K562 (cell line): ENCODE measurements around the gene ABCC1. TPM values are rescaled to one million over a fixed set of nuclear protein-coding genes. Genes with fewer than 3 reads are reported as not detected.

ENCODE experiments used
- ATAC-seq: fragments of 200-7000 bp; cut with Tn5 transposase; 3 replicates; pipeline ENCODE4 v1.9.1; 2020; ENCODE audit warnings: moderate library complexity
- BruUV-seq: library from RNA; stranded (reverse); fragments of 400-500 nt; replicated peaks from 2 replicates; lab custom pipeline; 2021; lab: Mats Ljungman, UMichigan
- CTCF ChIA-PET: fragments of 300-600 bp; formaldehyde crosslinking; extraction: SDS; loops from one replicate; lab custom pipeline; 2021; ENCODE audit warnings: low intra/inter-chr PET ratio; lab: Yijun Ruan, JAX
- POLR2A ChIA-PET: fragments of 300-600, 350-650 bp; sonication (Branson Sonifier 250); formaldehyde crosslinking; extraction: SDS; loops from one replicate; lab custom pipeline; 2021; ENCODE audit warnings: antibody characterized with exemption, inconsistent platforms; lab: Yijun Ruan, JAX
- DNase-seq, 4 experiments: peaks; one replicate each; pipeline versions ENCODE4 v3.0.0 to v3.0.0-alpha.2; 2011 to 2018; ENCODE audit warnings: low spot score in 3 of 4, mixed read lengths in 3 of 4; ENCODE audit errors: extremely low read depth in 1 of 4
- FAIRE-seq: peaks from 2 replicates; lab custom pipeline; 2011; peaks lifted over from hg19 to GRCh38; lab: Jason Lieb, UNC
- H2AFZ ChIP-seq: 2 replicates; pipeline ENCODE4 v1.6.0; 2011; ENCODE audit warnings: low read depth, low read length, control low read depth, inconsistent platforms
- H3K27ac ChIP-seq: fragments of 200-600 bp; 3 replicates; pipeline ENCODE4 v1.8.0; 2011; ENCODE audit warnings: low read depth, mild to moderate bottlenecking, control low read depth, inconsistent platforms, low read length, moderate library complexity, mixed read lengths; ENCODE audit errors: extremely low read depth
- H3K27me3 ChIP-seq, 2 experiments: fragments of 300-600 bp in 1 of 2; 2 replicates in 1 of 2; 3 replicates in 1 of 2; pipeline versions ENCODE4 v1.6.0 to v1.8.0; 2011; ENCODE audit warnings: inconsistent platforms in 2 of 2, low read length in 2 of 2, mild to moderate bottlenecking in 1 of 2, mixed read lengths in 1 of 2, moderate library complexity in 1 of 2; ENCODE audit not compliant: control insufficient read depth in 2 of 2, insufficient read depth in 2 of 2
- H3K36me3 ChIP-seq: fragments of 300-600 bp; 3 replicates; pipeline ENCODE4 v1.8.0; 2011; ENCODE audit warnings: mild to moderate bottlenecking, low read length, inconsistent platforms; ENCODE audit not compliant: control insufficient read depth, insufficient read depth
- H3K4me1 ChIP-seq, 2 experiments: fragments of 200-600 bp in 1 of 2; replicated peaks in 1 of 2; 2 replicates in 1 of 2; 3 replicates in 1 of 2; pipeline versions ENCODE4 v1.5.1 to v1.8.0; 2011; ENCODE audit warnings: inconsistent platforms in 2 of 2, low read length in 2 of 2, mild to moderate bottlenecking in 1 of 2, mixed read lengths in 1 of 2, moderate library complexity in 1 of 2; ENCODE audit not compliant: control insufficient read depth in 2 of 2, insufficient read depth in 2 of 2
- H3K4me2 ChIP-seq: 2 replicates; pipeline ENCODE4 v1.6.1; 2011; ENCODE audit warnings: low read length, control low read depth, inconsistent platforms, mixed read lengths; ENCODE audit not compliant: insufficient read depth
- H3K4me3 ChIP-seq: fragments of 200-600 bp; sonication (generic), shearing (Covaris generic); 2 replicates; pipeline ENCODE4 v1.5.1; 2016; ENCODE audit warnings: control low read depth, inconsistent platforms
- H3K79me2 ChIP-seq: fragments of 200-600 bp; 3 replicates; pipeline ENCODE4 v1.8.0; 2011; ENCODE audit warnings: low read length, inconsistent platforms; ENCODE audit not compliant: control insufficient read depth, insufficient read depth
- H3K9ac ChIP-seq, 2 experiments: 2 replicates each; pipeline versions ENCODE4 v1.6.0 to v1.6.1; 2011; ENCODE audit warnings: low read depth in 2 of 2, low read length in 2 of 2, control low read depth in 1 of 2, inconsistent platforms in 1 of 2, mild to moderate bottlenecking in 1 of 2, mixed read lengths in 1 of 2; ENCODE audit not compliant: insufficient read depth in 1 of 2
- H3K9me1 ChIP-seq: one replicate; pipeline ENCODE4 v1.6.0; 2011; ENCODE audit warnings: inconsistent platforms, mild to moderate bottlenecking, low read length, moderate library complexity; ENCODE audit not compliant: control insufficient read depth, insufficient read depth
- H3K9me3 ChIP-seq: replicated peaks from 2 replicates; pipeline ENCODE4 v1.5.1; 2011; ENCODE audit warnings: low read depth, low read length, inconsistent platforms; ENCODE audit not compliant: control insufficient read depth, insufficient read depth
- H4K20me1 ChIP-seq: replicated peaks from 2 replicates; pipeline ENCODE4 v1.6.1; 2011; ENCODE audit warnings: low read length, inconsistent platforms, mixed read lengths; ENCODE audit not compliant: control insufficient read depth, insufficient read depth
- CUX1 ChIP-seq: fragments of 200-800 bp; sonication (Bioruptor generic); IDR thresholded peaks from 2 replicates; pipeline ENCODE4 v1.6.1; 2016; ENCODE audit warnings: missing genetic modification characterization, missing compliant biosample characterization
- MIER1 ChIP-seq: fragments of 450-650 bp; IDR thresholded peaks from 2 replicates; pipeline ENCODE4 v1.6.1; 2016; ENCODE audit warnings: antibody characterized with exemption, mild to moderate bottlenecking, low read depth
- PHTF2 ChIP-seq: fragments of 250-450 bp; sonication (Bioruptor Pico); IDR thresholded peaks from 2 replicates; pipeline ENCODE4 v1.5.0; 2021; ENCODE audit warnings: mild to moderate bottlenecking
- TFE3 ChIP-seq: fragments of 450-650 bp; formaldehyde crosslinking; IDR thresholded peaks from 2 replicates; pipeline ENCODE4 v1.4.0; 2020; ENCODE audit warnings: mild to moderate bottlenecking, mixed read lengths
- ZNF354B ChIP-seq: fragments of 250-450 bp; sonication (Bioruptor Pico); IDR thresholded peaks from 2 replicates; pipeline ENCODE4 v1.4.0; 2020
- ZNF407 ChIP-seq: fragments of 450-650 bp; IDR thresholded peaks from 2 replicates; pipeline ENCODE4 v1.6.1; 2016; ENCODE audit warnings: low read depth
- WGBS: fragments of 100-300 bp; shearing (Covaris generic); methylation state at CpG from one replicate; pipeline ENCODE4 v1.1.6; 2016; ENCODE audit warnings: low coverage, mixed read lengths; ENCODE audit not compliant: insufficient coverage; ENCODE audit errors: missing lambda C conversion rate; 5-methylcytosine and 5-hydroxymethylcytosine counted together
- in situ Hi-C: fragments of 300-500 bp; cut with MboI; formaldehyde crosslinking; loops from 4 replicates; pipeline ENCODE4 v1.15.0; 2018; ENCODE audit warnings: inconsistent platforms, mixed read lengths
- intact Hi-C: fragments of 100-400 bp; cut with micrococcal nuclease; formaldehyde crosslinking; loops from 2 replicates; pipeline ENCODE4 v1.14.2; 2022
- polyA plus RNA-seq, 8 experiments: library from polyadenylated mRNA; depleted of rRNA in 4 of 8; stranded (reverse) in 5 of 8; unstranded in 3 of 8; fragments of >200 nt; fragmentation: Nextera tagmentation in 2 of 8; fragmentation: Illumina TruSeq in 1 of 8; extraction: Ambion mirVana in 2 of 8; extraction: Trizol in 1 of 8; gene quantifications; 2 replicates each; pipeline versions ENCODE4 v1.2.1 to v1.2.3, GENCODE V29; 2011 to 2014; ENCODE audit warnings: inconsistent platforms in 1 of 8, missing spikeins in 1 of 8
- total RNA-seq, 7 experiments: library from RNA; depleted of rRNA in 6 of 7; stranded (reverse); fragments of >200 nt in 6 of 7; fragmentation: Illumina TruSeq in 2 of 7; extraction: Trizol in 2 of 7; gene quantifications; 2 replicates each; pipeline versions ENCODE4 v1.2.1 to v1.2.3, GENCODE V29; 2011 to 2021; ENCODE audit warnings: low replicate concordance in 1 of 7

Gene ABCC1
- total and polyA plus RNA-seq, 9 of the 15 experiments (the other 6 are each of a cell fraction or from before 2014, with no cell fraction given): 3.9 to 41.6 (median 10.0) TPM

GRCh38 chr16:16005721-16006120, 56.3 kb downstream of the ABCC1 start:
- WGBS: 82% methylated on average over 7 of the region's 8 CpGs
- Histone ChIP-seq H4K20me1 (no peaks in the 10 kb centered on the region; the same call in 1 of the 2 replicates), H3K36me3 (peaks cover 25% of the 10 kb centered on the region; the same call in 2 of the 3 replicates), H3K27ac (no peak overlapping the region), H3K4me3 (no peak overlapping the region), H3K27me3 (no peaks in the 10 kb centered on the region), H3K4me1 (peaks cover 11 to 17% of the 10 kb centered on the region in 2 experiments), H2AFZ (no peak overlapping the region), H3K9me1 (no peaks in the 10 kb centered on the region), H3K4me2 (no peak overlapping the region), H3K9me3 (no peaks in the 10 kb centered on the region), H3K79me2 (peaks cover 37% of the 10 kb centered on the region), H3K9ac (no peak overlapping the region)
- in situ Hi-C loops (no loop called here), intact Hi-C loops (no loop called here)
- FAIRE-seq (no peak), ATAC-seq (no peak), DNase-seq (no peak)
- BruUV-seq: no TSS peak
- ChIA-PET CTCF (no interaction called here), POLR2A (interaction anchor here (0.6 to 1.8 kb wide), 2 partner anchors 10 to 117 kb away, joined by 3 to 5 read pairs; partner anchors contain the start of gene CEP20)
- no peak for TF ChIP-seq PHTF2 (CRISPR knock-in tag)
- no peak for TF ChIP-seq MIER1
- no peak for TF ChIP-seq ZNF354B
- no peak for TF ChIP-seq TFE3 (CRISPR knock-in tag)
- no peak for TF ChIP-seq ZNF407
- TF ChIP-seq CUX1: no peak
